HG03442 (cell line): ENCODE results near the gene SLC35F5.
"Not testable (repeated sequence)": the region's sequence is repeated elsewhere in the genome, so short reads cannot be mapped to it uniquely, and the experiment has no call there.

ENCODE experiments used
- ATAC-seq: cut with Tn5 transposase; IDR thresholded peaks from one replicate; pipeline ENCODE4 v1.9.1; 2021; ENCODE audit warnings: mild to moderate bottlenecking, moderate library complexity; ENCODE audit not compliant: unreplicated experiment

The SLC35F5 gene, protein sequence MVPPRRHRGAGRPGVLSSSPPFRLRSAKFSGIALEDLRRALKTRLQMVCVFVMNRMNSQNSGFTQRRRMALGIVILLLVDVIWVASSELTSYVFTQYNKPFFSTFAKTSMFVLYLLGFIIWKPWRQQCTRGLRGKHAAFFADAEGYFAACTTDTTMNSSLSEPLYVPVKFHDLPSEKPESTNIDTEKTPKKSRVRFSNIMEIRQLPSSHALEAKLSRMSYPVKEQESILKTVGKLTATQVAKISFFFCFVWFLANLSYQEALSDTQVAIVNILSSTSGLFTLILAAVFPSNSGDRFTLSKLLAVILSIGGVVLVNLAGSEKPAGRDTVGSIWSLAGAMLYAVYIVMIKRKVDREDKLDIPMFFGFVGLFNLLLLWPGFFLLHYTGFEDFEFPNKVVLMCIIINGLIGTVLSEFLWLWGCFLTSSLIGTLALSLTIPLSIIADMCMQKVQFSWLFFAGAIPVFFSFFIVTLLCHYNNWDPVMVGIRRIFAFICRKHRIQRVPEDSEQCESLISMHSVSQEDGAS

DNA sequence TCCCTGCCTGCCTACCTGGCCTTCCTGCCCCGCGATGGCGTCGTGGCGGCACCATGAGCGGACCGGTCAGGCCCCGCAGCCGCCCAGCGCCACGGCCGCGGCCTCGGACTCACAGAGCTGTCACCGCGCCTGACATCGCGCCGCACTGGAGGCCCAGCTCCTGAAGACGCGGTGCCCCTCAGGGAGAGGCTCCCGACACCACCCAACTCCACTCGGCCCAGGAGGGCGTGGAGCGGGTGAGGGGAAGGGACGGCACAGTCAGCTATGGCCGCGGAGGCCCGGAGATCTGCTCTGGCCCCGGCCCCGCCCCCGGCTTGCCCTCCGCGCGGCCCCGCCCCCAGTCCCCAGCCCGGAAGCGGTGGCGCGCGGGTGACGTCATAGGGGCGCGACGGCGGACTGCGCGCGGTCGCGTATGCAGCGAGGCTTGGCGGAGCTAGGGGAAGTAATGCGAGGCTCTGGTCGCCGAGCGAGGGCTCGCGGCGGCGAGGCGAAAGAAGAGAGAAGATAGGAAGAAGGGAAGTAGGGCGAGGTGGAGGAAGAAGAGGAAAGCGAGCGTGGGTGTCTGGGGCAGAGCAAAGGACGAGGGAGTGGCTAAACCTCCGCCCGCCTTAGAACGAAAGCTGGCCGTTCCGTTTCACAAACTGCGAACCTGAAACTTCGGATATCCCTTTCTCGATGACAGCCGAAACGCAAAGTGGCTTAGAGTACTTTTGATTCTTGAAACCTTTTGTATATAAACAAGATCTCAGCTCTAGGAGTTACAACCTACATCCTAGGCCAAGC lies at the start of gene SLC35F5:
TSS of gene SLC35F5 (minus strand) at position 288 of the 783 bp plus-strand sequence. CDS start at position 55, 233 bp downstream.
- peak; percentile 85 for ATAC-seq

DNA sequence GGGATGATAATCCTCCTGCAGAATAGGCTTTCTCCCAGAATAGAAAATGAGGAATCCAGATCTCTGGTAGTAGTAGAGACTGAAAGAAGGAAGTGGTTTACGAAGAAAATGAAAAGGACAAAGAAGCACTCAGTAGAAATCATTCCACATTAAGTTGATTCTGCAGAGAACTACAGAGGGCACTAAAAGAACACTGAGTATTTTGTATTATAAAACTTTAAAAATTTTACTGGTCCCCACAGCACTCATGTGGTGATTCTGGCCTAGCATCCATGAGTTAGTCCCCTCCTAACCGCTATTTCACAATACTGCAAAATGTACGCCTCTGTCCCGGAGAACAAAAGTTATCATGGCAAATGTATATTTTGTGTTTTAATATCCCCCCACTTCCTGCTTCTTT lies 42.9 kb upstream of the SLC35F5 start:
- no peak for ATAC-seq

DNA sequence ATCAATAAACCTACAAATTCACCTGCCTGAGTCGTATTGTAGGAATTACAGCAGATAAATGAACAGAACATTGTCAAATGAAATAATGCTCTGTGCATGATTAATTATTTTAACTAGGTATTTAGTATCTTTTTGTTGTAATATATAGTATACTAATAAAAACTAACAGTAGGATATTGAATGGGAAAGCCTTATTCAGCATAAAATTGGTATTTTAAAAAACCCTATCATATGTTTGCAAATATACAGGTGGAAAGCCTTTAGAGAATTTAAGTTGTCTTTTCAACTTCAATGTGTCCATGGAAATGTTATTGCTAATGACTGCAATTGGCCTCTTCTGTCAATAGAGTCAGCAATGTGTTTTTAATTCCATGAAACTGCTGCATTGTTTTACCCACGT lies 40.8 kb upstream of the SLC35F5 start:
- ATAC-seq, result no peak

DNA sequence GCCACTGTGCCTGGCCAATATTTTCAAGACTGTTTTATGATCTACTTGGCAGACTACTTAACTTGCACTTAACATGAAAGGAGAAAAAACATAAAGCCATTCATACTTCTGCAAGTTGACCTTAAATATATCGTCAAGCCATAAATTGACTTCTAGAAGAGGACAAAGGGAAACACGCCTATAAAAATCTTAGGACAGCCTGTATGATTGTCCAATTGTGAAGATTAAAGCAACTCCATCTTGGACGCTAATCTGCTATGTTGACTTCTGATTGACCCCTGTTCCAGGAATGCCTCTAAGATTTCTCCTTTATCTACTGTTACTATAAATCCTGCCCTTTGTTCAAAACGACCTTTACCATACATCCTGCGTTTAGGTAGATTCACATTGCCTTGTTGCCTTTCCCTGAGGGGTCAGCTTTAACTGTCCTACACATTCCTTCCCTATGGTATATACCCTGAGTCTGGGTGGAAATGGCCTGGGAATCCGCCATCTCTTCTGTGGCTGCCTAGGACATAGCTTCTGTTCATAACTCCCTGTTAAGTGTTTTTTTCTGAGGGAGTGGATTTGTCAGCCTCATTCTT lies 40.2 kb upstream of the SLC35F5 start:
- no peak for ATAC-seq

DNA sequence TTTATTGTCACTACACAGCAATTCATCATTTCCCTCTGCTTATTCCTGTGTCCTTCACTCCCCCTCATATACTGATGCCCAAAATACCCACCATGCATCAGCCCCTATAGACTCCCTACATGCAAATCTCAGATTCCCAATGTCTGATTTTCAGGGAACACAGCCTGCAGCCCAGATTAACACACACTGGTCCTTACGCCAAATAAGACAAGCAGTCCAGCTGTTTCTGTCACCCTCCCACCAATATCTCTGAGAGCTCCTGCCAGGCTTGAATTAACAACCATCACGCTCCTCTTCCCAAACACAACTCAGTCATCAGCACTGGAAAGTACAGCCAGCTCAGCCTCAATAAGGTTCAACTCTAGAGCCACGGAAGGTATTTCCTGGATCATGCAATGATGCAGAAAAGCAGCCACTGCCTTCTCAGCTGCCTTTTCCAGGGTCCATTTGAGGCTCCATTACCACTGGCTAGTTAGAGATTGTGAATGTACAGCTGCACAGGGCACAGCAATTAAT lies 39.0 kb upstream of the SLC35F5 start:
- ATAC-seq, result no peak

DNA sequence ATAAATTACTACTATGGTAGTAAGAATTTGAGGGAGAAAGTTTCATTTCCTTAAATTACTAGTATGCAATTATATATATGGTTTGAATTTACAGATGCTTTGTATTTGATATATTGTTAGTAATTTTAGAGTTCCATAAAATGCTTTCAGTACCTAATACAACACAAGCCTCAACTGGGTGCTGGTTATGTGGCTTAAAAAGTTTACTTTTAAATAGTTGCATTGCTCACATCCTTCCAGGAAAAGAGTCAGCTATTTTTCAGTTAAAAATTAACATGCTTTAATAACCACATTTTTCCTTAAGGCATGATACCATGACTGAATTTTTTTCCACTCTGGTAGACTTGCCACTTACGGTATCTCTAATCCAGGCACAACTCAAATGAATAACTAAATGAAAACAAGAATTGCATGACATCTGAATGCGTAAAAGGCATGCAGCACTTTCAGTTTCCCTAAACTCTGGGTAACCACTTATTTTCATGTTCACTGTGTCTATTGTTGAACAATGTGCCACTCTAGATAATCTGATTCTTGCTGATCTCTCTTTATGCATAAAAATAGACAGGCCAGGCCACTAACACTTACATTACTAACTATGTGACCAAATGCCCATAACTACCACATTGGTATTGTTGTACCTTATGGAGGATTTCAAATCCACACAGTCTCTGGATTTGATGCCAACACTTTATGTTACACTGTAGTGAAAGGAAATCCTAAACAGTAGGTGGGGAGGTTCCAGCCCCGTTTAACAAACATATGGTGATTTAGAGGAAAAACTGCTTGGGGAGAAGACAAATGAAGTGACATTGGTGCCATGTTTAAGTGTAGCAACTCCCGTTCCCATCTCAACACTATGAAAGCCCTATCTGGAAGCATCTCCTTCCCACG lies 35.5 kb upstream of the SLC35F5 start:
- peak; percentile 96 for ATAC-seq

DNA sequence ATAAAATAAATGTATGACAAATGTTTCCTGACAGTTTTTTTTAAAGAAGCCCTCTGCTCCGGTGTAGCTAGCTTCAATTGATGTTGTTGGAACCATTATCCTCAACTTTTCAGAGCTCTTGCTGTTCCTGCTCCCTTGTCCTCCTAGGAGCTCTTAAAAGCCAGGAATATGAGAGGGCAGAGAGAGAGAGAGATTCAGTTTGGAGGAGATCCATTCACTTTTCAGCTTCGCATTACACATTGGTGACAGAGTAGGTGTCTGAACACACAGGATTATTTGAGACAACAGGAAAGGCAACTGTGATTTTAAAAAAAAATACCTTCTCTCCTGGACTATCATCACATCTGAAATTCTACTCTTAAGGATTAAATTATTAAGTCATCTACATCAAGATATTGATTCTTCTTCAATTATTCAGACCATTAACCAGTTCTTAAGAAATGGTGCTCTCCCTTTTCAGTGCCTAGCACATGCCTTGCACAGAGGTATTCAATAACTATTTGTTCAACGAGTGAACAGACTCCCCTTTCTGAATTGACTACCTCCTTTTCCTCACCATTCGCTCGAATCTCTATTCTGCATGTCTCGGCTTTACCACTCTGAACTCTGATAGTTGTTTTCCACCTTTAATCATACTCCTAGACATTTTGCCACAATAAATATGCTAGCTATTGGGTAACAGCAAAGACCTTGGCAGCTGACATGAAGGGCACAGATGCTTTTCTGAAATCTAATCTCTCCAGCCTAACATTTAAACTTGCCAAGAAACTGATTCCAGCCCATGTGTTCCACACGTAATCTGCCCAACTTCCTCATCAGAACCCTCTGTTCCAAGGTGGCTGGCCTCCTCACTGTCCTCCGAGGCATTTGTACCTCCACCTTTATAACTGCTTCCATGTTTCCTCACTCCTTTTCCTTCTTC lies 28.6 kb upstream of the SLC35F5 start:
- ATAC-seq, result no peak

DNA sequence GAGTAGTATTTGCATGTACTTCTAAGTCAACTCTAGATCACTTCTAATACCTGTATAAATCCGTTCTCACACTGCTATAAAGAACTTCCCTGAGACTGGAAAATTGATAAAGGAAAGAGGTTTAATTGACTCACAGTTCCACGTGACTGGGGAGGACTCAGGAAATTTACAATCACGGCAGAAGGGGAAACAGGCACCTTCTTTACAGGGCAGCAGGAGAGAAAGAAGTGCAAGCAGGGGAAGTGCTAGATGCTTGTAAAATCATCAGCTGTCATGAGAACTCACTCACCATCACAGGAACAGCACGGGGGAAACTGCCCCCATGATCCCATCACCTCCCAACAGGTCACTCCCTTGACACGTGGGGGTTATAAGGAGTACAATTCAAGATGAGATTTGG lies 24.0 kb upstream of the SLC35F5 start:
- no peak for ATAC-seq

DNA sequence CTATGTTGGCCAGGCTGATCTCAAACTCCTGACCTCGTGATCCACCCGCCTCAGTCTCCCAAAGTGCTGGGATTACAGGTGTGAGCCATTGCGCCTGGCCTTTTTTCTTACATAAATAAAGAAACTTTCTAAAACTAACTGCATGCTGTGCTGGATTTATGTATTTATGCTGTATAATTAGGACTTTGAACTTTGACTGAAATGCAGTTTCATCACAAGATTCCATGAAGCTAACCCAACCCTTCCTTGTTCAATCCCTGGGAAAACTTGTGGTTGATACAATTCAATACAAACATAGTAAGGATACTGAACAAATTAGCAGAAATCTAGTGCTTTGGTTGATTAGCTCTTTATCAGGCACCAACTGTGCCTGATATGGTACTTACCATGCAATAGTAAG lies 20.9 kb upstream of the SLC35F5 start:
- ATAC-seq, result no peak

DNA sequence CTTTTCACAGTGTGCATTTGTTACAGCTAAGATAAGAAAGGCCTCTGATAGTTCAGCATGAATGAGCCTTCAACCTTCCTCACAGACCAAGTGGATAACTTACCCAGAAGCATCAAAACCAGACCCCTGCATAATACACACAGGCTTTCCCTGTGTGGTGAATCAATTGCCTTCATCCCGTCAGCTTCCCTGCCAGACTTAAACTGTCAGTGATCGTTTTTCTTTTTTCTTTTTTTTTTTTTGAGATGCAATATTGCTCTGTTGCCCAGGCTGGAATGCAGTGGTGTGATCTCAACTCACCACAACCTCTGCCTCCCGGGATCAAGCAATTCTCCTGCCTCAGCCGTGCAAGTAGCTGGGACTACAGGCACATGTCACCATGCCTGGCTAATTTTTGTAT lies 20.5 kb upstream of the SLC35F5 start:
- ATAC-seq, result no peak

DNA sequence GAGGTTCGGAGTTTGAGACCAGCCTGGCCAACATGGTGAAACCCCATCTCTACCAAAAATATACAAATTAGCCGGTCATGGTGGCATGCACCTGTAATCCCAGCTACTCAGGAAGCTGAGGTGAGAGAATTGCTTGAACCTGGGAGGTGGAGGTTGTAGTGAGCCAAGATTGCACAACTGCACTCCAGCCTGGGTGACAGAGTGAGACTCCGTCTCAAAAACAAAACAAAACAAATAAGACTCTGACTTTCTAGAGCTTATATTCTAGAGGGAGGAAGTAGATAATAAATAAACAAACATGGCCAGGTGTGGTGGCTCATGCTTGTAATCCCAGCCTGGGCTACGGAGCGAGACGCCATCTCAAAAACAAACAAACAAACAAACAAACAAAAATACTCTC lies 18.2 kb upstream of the SLC35F5 start:
- ATAC-seq, result not testable (repeated sequence)

DNA sequence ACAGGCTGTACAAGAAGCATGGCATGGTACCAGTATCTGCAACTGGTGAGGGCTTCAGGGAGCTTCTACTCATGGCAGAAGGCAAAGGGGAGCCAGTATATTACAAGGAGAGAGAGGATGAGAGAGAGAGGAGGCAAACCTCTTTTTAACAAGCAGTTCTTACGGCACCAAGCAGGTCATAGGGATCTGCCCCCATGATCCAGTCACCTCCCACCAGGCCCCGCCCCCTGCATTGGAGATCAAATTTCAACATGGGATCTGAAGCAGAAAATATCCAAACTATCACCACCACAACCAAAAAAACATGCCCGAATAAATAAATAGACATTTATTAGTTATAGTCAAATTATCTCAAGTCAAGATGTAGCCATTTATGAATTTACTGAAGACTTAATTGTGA lies 14.5 kb upstream of the SLC35F5 start:
- no peak for ATAC-seq

DNA sequence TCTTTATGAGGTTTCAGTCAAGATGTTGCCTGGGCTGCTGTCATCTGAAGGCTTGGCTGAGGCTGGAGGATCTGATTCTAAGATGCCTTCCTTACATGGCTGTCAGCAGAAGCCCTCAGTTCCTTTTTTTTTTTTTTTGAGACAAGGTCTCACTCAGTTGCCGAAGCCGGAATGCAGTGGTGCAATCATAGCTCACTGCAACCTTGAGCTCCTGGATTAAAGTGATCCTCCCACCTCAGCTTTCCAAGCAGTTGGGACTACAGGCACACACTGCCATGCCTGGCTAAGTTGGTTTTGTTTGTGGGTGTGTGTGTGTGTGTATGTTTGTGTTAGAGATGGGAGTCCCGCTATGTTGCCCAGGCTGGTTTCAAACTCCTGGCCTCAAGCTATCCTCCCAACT lies 13.1 kb upstream of the SLC35F5 start:
- no peak for ATAC-seq

DNA sequence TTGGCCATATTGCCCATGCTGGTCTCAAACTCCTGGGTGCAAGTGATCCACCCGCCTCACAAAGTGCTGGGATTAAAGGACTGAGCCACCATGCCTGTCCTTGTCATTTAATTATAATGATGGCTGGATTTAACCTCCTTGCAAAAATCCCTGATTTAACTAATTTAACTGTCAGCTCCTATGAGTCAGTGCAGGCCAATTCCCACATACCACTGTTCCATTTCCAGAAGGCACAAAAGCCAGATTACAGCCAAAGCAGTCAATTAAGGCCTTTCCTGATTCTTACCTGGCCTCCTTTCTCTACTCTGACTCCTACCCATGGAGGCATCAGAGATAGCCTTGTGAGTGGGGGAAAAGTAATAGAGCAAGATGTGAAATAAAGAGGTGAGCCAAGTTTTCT lies 12.3 kb upstream of the SLC35F5 start:
- no peak for ATAC-seq

DNA sequence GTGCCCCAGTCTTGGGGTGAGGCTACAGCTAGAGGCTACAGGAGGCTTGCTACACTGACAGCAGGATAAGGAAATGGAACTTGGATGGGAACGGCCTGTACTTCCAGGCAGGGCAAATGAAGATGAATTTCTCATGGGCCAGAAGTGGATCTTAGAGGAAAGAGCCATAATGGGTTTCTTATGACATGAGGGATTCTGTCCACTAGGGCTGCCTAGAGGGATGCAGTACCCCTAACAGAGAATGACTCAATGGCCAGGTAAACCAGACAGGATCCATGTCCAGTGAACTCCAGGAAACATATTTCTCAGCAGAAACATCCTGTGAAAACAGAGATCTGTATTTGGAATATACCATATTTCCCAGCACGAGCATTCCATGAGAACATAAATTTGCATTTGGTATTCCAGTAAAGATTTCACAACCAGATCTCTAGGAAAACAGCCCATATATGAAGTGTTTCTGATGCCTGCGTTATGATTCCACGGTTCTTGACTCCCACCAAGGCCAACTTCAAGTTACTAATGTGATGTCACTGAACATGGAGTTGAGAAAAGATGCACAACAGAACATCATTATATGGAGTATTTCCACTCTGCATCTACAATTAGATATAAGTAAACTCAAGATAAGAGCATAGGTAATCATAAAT lies 11.5 kb upstream of the SLC35F5 start:
- ATAC-seq, result no peak

DNA sequence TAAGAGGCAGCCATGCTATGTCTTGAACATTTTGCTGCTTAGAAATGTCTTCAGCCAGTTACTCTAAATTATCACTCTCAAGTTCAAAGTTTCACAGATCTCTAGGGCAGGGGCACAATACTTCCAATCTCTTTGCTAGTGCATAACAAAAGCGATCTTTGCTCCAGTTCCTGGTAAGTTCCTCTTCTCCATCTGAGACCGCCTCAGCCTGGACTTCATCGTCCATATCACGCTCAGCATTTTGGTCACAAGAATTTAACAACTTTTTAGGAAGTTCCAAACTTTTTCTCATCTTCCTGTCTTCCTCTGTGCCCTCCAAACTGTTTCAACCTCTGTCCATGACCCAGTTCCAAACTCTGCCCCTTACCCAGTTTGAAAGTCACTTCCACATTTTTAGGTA lies 8.8 kb upstream of the SLC35F5 start:
- no peak for ATAC-seq

DNA sequence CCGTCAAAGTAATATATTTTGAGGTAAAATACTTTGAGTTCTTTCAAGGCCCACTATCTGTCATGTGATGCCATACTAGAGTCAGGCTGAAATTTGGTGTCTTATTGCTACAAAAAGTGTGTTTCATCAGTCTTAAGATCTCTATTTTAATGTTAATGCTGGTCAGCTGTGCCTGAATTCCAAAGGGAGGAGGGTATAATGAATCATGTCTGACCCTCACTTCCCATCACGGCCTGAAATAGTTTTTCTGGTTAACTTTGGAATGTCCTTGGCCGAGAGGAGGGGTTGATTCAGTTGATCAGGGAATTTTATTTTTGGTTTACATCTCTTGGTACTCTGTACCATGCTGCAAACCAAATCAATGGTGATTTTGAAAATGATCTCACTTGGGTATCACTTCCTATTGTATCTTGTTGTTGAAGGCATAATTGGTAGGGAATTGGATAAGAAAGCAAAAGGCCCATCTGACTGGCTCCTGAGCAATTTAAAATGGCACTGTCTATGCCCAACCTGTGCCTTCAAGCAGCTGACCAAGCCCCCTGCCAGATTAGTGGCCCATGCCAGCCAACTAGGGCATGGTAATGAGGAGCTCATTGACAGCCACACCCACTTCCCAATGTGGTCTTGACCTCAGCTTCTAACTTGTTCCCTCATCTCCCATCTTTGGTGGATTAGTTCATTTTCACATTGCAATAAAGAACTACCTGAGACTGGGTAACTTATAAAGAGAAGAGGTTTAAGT lies 6.1 kb upstream of the SLC35F5 start:
- ATAC-seq, result no peak

DNA sequence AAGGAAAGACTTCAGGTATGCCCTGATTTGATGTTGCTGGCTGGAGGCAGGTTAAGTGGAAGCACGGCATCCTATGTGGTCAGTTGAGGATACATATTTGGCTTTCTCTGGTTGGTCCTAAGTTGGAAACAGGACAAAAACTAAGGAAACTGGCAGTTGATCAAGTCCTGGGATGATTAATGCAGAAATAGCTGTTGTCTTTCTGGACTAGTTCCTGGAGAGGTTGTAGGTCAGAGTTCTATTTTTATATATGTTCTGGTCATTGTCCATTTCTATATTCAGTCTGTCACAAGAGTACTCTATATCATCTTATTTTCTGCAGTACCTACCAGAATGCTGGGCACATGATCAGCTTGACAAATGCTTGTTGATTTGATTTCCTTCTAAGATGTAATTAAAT lies 4.0 kb upstream of the SLC35F5 start:
- ATAC-seq, result no peak
